NCI-H1092 (cell line): ENCODE data around the gene EFCAB11.

Experiments
- DNase-seq: peaks from one replicate; lab custom pipeline; 2025; lab: John Stamatoyannopoulos, UW

EFCAB11 gene, protein sequence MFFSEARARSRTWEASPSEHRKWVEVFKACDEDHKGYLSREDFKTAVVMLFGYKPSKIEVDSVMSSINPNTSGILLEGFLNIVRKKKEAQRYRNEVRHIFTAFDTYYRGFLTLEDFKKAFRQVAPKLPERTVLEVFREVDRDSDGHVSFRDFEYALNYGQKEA

DNA sequence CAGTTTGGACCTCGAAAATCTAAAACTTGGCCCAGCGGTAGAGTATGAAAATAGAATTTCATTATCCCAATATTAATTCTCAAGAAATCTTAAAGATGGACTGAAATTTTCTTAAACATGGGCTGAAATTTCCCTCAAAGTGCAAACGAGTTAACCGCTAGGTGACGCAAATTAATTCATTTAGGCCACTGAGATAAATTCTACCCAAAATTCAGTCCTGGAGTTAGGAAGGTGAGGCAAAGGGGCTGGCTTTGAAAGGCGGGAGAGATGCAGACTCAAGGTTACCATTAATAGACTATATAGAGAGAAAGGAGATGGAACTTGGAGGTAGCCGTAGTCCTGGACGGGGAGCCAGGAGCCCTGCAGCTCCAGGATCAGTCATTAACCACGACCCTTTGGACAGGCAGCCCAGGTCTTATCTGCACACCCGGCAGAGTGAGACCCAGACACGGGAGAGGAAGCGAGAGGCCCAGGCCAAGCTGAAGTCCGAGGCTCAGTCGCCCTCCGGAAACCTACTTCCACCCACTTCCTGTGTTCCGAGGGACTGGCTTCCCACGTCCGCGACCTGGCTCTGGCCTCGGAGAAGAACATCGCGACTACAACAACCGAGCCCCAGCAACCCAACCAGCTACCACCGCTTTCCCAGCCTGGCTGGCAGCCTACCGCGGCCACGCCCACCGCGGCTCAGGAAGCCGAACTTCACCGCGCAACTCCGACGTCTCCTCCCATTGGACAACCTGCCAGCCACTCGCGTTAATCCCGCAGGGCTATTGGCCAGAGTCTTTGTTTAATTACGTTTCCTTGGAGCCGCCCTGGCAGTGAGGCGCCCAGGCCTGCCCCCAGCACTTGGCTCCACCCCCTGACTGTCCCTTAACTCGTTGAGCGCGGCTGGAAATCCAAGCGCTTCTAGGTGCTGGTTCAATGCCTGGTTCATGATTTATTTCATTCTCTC lies at the start of gene EFCAB11:
Gene EFCAB11, minus strand, starts transcription at position 661 of the 952 bp plus-strand sequence. Its CDS starts 70 bp downstream, at position 591.
- DNase-seq, result peak; percentile 99

DNA sequence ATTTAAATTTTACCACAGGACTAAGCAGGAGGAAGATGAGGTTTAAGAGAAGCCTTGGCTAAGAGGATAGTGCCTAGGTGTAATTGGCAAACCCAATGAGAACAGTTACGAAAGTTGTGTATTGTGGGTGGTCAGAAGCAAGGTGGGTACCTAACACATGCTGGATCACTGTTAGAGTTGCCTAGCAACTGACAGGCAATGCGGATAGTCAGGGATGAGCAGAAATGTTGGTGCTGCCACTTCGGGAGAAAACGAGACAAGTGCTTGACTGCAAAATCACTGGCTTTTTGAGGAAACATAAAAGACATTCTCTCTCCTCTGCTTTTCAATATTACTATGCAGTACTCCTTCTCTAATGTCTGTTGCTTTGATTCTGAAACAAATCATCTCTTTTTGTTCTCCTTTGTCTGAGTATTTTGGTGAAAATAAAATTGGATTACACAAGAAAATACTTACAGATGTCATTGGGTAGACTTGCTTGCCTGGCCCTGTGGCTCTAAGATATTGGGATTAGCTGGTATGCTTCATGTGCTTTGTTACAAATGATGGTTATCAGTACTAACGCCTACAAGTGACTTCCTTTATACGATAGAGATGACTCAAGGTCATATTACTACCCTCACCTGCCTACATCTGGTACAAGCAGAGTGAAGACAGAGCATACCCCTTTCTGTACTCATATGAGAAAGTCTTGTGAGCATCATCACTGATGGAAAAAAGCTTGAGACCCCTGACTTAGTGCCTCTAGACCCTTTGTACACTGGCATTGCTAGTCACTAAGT lies 49.2 kb upstream of the EFCAB11 start:
- no peak for DNase-seq

DNA sequence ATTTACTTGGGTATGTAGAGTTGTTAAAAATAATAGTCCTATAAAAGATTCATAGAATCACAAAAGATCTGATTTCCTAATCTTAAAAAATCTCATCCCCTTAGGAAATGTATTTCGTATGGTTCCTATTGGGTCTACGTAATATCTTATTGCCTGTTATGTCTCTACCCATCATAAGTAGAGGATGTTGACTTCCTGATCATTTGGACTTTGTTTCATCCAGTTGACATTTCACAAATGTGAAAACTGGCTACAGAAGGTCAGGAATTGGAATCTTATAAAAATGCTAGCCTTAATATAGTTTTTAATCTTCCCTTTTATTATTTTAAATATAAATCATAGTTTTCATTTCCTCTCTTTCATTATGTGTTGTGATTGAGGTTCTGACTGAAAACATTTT lies 46.4 kb upstream of the EFCAB11 start:
- DNase-seq, result no peak

DNA sequence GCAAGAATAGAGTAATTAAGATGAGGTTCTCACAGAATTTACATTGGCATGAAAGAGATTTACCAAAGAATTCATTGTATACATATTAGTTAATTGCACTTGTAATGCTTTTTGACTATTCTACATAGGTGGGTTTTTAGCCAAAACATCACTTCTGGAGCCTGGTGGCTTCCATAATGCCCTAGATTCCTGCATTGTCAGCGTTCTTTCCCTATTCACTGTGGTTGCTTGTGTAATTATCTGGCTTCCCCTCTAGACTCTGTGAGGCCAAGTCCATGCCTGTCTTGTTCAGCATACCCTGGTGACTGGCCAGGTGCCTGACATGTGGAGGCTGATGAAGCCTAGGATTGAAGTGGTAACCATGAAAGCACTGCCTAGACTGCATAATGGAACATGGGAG lies 42.4 kb upstream of the EFCAB11 start:
- no peak for DNase-seq

DNA sequence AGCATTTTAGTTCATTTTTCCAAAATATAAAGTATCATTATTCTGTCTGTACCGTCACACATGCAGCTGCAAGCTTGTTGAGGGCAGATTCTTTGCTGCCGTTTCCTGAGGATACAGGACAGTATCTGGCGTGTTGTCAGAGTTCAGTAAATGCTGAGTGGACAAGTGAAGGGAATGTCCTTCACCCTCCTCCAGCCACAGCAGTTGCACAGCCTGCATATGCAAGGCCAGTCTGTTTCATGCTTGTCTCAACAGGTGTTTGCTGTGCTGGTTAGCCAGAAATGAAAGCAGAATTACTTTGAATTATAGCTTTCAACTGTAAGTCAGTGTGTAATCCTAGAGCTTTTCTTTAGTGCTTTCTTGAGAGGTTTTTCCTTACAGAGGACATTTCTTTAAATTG lies 37.7 kb upstream of the EFCAB11 start:
- DNase-seq, result no peak

DNA sequence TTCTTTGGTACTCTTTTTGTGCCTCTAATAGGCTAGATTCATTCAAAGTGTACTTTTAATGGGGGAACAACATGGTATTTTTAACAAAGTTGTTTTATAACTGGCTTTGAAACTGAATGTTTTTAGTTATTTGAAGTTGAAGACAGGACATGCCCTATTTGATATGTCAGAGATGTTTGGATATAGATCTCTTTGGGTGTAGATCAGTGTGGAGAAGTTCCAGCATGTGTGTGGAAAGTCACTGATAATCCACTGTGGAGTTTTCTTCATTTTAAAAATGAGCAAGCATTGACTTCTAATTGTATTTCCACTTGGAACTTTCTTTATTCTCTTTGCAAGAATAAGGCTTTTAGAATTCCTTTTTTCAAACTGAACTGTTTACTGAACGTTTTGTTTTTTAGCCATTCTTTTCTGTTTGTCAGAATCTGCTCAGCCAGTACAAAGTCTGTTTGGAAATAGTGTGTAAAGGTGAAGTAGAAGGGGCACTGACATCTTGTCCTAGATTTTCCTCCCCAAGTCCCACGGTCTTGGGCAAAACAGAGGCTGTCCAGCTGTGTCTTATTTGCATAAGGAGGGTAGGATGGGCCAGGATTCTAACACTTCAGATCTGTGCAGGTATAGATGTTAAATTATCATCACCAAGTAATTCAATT lies 36.2 kb upstream of the EFCAB11 start:
- no peak for DNase-seq

DNA sequence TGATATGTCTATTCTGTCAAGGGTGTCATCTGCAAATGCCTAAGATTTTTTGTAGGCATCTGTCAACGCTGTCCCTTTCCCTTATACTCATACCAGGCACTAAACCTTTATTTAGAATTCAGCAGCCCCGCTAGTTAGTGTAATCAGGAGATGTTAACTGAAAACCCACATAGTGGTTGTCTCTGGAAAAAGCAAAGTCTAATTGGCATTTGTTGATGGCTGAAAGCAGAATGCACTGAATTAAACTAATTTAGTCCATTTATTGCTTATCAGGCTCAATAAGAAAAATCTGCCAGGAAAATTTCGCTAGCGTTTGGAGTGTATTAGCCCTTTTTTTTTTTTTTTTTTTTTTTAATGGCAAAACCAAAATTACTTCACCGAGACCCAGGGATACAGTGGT lies 35.7 kb upstream of the EFCAB11 start:
- no peak for DNase-seq

DNA sequence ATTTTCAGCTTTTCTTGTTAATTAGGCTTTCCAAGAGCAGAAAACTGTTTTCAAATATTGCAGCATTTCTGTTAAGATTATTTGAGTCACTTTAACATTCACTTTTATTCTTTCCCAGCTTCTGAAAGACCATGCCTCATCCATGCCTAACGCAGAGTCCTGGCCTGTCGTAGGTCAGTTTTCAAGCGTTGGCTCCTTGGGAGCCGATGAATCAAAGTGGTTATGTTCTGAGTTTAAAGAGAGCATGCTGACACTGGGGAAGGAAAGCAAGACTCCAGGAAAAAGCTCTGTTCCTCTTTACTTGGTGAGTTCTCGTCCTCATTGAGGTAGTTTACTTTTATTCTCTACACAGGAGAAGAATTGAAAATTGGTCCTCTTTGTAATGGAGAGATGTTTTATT lies 34.3 kb upstream of the EFCAB11 start:
- DNase-seq, result no peak

DNA sequence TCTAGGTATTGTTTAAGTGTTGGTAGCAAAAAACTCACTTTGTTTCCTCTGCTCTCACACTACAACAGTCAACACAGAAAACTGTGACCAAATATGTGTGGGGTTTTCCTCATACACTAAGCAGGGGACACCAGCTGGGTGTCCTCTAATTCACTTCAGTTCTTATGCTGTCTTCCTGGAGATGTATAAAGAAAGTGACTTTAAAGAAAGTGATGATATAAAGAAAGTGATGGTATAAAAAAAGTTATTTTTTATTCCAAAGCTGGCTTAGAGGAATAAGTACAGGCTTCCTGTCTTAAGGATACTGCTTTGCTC lies 32.6 kb upstream of the EFCAB11 start:
- no peak for DNase-seq

DNA sequence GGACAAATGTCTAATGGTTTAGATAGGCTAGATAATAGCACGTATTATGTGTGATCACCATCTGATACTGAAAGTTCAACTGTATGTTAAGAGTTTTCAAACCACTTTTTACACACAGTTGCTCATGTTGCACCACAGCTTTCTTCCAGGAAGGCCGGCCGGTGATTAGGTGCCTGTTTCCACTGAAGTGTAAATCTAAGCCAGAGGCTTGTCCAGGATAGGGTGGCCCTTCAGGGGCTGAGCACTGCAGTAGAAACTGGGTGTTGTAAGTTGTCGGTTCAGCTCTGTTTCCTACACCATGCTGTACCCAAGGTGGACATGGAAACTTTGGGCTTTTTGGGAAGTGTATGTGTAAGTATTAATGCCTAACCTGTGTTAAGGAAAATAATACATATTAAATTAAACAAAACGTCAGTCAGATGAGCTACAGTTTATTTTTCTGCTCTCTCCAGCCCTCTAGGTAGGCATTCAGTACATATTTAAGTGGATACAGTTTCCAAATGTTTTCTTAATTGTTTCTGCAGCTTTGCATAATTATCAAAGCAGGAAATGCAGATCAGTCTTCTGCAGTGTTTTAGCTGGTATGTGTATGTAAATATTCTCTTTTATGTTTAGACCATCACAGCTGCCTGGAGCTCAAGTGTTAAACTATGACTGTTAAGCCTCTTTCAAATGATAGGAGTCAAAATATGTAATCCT lies 32.1 kb upstream of the EFCAB11 start:
- no peak for DNase-seq

DNA sequence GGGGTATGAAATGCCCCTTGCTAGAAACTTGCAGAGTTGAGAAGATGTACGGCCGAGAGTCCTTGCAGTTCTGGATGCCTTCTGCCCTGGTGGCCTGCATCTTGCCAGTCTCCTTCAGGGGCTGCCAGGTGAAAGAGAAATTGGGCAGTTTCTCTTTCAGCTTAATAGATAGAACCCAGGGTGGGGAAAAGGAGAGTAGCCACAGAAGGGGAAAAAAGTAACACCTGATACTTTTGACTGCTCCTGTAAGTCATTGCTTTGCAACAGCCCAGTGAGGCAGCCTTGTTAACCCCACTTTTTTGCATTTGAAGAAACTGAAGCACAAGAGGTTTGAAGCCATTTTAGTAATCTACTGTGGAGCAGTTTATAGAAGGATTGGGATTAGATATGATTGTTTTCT lies 28.8 kb upstream of the EFCAB11 start:
- DNase-seq, result no peak

DNA sequence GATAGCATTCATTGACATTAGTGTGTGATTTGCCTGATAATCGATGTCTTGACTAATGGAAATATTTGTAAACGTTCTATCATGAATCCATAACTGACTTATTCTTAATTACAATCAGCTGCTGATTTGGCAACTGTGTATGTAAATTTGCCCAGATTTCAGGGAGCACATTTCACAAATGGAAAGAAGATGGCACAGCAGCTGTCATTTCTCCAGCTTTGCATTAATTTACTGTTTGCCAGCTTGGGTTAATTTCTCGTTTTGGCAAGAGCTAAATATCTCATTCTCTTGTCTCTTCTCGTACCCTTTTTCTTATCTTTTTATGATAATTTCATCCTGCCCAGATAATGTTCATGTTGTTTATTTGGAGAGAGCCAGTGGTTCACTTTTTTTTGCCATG lies 24.1 kb upstream of the EFCAB11 start:
- DNase-seq, result no peak

DNA sequence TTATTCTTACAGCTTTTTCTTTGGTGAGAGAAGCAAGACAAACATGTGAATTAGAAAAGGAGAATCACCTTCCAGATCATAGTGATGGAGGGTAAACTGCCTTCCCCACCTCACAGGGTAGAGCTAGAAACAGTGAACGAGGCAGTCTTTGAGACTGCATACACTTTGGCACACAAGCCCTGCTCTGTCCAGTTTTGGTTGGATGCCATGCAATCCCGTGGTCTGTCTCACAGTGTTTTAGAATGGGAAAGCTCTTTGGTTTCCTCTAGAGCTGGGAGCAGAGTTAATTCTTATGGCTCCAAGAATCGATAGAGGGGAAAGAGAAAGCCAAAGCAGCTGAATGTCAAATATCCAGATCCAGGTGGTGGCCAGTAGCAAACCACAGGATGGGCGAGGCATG lies 23.1 kb upstream of the EFCAB11 start:
- no peak for DNase-seq

DNA sequence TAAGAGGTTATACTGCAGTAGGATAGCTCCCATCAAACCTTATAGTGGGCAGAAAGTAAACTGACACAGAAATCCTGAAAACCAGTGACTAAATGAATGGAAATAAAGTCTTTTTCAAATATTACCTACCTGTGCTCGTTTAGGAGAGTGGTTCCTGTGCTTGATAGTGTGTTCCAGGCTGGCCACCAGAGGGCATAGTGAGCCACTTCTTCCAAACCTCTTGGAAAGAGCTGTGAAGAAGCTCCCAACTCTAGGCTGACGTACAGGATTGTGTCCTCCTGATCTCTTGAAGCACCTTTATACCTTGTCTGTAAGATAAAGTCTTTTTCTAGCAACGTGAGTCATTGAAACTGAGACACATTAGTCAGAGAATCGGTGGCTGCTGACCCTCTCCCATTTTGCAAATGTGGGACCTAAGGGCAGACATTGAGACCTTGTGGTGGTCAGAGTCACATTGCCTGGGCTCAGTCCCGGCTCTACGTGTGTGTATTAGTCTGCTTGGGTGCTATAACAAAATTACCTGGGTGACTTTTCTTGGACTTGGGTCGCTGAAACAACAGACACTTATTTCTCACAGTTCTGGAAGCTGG lies 18.8 kb upstream of the EFCAB11 start:
- peak; percentile 39 for DNase-seq

DNA sequence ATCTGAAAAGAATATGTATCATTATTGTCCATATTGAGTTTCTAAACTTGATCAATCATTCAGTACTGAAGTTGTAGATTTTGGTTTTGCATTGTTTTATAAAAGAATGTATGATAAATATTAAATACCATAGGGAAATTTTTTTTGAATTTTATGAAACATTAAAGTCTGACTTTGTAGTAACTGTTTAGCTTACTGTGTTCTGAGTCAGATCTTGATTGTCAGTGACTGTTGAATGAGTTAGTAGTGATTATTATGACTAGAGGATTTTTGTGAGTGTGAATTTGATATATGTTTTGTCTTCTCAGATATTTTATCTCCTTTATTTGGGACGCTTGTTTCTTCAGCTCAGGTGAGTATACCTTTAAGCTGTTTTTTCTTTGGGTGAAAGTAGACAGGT lies 11.3 kb upstream of the EFCAB11 start:
- DNase-seq, result no peak

DNA sequence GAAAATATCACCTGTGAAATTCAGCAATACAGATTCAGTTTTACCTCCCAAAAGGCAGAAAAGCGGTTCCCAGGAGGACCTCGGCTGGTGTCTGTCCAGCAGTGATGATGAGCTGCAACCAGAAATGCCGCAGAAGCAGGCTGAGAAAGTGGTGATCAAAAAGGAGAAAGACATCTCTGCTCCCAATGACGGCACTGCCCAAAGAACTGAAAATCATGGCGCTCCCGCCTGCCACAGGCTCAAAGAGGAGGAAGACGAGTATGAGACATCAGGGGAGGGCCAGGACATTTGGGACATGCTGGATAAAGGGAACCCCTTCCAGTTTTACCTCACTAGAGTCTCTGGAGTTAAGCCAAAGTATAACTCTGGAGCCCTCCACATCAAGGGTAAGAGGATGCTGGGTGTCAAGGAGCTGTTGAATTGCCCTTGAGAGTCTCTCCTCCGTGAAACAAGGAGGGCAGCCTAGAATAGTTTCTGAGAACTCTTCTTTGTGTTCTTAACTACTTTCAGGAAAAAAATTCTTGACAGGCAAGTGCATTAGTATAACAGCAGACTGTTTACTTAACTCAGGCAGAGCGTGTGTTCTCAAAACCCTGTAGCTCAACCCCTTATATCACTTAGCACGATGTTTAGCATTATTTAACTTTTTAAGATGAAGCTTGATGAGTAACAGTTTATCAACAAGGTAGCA lies 8.9 kb upstream of the EFCAB11 start:
- DNase-seq, result no peak

DNA sequence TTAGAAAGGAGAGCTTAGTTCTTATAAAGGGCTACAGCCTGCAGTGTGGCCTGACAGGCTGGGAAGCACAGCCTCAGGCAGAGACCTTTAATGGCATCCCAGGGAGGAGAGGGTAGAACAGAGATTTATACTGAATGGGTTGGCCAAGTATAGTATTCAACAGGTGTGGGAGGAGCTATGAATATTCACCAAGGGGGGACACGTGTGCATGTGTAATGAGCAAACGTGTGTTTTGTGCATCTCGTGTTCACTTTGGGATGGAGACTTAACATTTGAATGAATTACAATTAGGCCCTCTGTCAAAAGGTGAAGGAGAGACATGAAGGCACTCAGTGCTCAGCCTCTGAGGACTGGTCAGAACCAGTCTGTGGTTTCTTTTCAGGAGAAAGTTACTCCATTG lies 6.4 kb upstream of the EFCAB11 start:
- DNase-seq, result no peak

DNA sequence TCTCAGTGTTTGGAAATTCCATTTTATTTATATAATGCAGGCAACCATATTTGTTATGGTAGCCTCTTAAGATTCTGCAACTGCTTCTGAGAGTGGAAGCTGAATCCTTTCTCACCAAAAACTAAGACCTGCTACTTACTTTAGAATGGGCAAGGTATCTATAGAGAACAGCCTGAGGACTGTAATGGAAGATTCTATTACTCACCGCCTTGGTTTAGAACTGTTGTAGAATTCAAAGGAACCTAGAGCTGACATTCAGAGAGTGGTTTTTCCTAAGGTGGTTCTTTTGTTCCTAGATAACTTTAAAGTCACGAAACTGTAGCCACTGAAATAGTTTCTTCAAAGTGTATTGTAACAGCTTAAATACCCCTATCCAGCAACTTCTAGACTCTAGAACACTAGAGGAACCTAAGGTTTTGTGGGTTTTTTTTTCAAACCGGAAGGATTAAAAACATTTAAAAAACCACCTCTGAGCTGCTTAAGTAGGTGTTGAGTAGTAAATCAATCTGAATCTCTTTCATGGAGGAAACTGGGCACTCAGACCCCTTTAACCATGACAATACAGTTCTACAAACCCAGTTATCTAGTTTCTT lies 5.4 kb upstream of the EFCAB11 start:
- DNase-seq, result no peak

DNA sequence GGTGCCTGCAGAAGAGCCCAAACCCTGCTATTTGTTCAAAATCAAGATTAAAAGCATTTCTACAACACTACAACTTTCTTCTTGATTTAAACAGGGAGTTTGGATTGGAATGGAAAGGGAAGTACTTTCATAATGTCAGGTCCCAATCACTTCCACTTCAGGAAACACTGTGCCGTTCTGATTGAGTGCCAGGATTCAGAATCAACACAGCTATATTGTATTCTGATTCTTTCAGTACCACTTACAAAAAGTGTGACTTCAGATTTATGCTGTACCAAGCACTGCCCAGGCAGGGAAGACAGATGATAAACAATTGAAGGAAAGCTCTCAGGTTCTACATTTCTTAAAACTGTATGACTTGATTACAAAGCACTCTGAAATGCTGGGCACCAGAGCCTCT lies 4.4 kb upstream of the EFCAB11 start:
- DNase-seq, result no peak

DNA sequence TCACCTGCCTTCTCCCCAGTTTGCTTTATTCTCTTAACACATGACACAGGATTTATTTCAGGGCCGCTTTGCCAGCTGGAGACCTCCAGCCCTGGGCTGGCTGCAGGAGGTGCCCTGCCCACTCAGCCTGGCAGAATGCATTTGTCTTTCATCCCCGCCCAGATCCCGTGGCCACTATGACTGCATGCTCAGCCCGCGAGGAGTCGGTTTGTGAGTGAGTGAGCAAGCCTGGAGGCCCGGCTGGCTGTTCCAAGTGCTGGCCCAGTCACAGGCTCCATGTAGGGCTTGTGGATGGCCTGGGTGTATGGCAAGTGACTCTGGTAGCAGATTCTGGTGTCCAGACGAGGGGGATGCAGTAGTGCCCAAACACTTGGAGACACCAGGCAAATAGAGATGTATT lies 3.3 kb upstream of the EFCAB11 start:
- no peak for DNase-seq
